Measurements from ENCODE around the gene RBMY1D. TPM values are rescaled to one million over a fixed set of nuclear protein-coding genes. Genes with fewer than 3 reads are reported as not detected.

The RBMY1D gene
- total and polyA plus RNA-seq, 2 experiments from 2014 or later = not detected

- Mint-ChIP-seq H3K9me3 (peaks cover 91% of the 10 kb centered on the region), H3K4me1 (no peaks in the 10 kb centered on the region), H3K4me3 (no peak overlapping the region), H3K27me3 (ENCODE audit: insufficient read depth, low read depth, poor library complexity) (no peaks in the 10 kb centered on the region), H3K27ac (no peak overlapping the region), H3K36me3 (ENCODE audit: low read depth) (peaks cover 7% of the 10 kb centered on the region; the same call in 2 of the 3 replicates)
- no peaks in the 10 kb centered on the region for H3K4me1 ChIP-seq (ENCODE audit: insufficient read depth)
- H4K20me1 ChIP-seq (replicated peaks; ENCODE audit: insufficient read depth) = no peaks in the 10 kb centered on the region
- TF ChIP-seq ETS1 (IDR thresholded peaks at IDR 0.05) (no peak), POLR2AphosphoS5 (IDR thresholded peaks at IDR 0.05; ENCODE audit: low read depth) (no peak), ZNF114 (CRISPR knock-in tag; IDR thresholded peaks at IDR 0.05) (no peak), NANOG (IDR thresholded peaks at IDR 0.05; ENCODE audit: borderline replicate concordance) (no peak), ZNF462 (CRISPR knock-in tag; IDR thresholded peaks at IDR 0.05) (no peak), CTCF (conservative IDR thresholded peaks at IDR 0.05; ENCODE audit: low read depth in 2 of 2) (no peak), CREB1 (CRISPR knock-in tag; IDR thresholded peaks at IDR 0.05; ENCODE audit: low read depth) (no peak), ZNF331 (CRISPR knock-in tag; IDR thresholded peaks at IDR 0.05; ENCODE audit: low read depth) (no peak), EZH2 (IDR thresholded peaks at IDR 0.05; ENCODE audit: low read depth, unreplicated experiment) (no peak), EZH2phosphoT487 (IDR thresholded peaks at IDR 0.05; ENCODE audit: unreplicated experiment) (no peak), STAT1 (IDR thresholded peaks at IDR 0.05; ENCODE audit: unreplicated experiment) (no peak), JUNB (IDR thresholded peaks at IDR 0.05; ENCODE audit: unreplicated experiment) (no peak), REST (IDR thresholded peaks at IDR 0.05; ENCODE audit: unreplicated experiment) (no peak)
- ATAC-seq (no peak), DNase-seq (ENCODE audit: low spot score) (no peak)
- no peaks in the 10 kb centered on the region for H3K9me2 ChIP-seq (ENCODE audit: insufficient read depth)
- H3K36me3 ChIP-seq (ENCODE audit: insufficient read depth) = no peaks in the 10 kb centered on the region
- no peak overlapping the region for H2AFZ ChIP-seq
- no peak overlapping the region for H3K4me2 ChIP-seq
- no peak overlapping the region for H3K27ac ChIP-seq (ENCODE audit: low read depth)
- no peaks in the 10 kb centered on the region for H3F3A ChIP-seq (replicated peaks; ENCODE audit: low read depth)
- H3K79me2 ChIP-seq (replicated peaks; ENCODE audit: insufficient read depth) = no peaks in the 10 kb centered on the region
- no peak overlapping the region for H3K4me3 ChIP-seq
- no peaks in the 10 kb centered on the region for H3K27me3 ChIP-seq (ENCODE audit: insufficient read depth)
Observed at GRCh38 chrY:21839489-21839888, 54.8 kb downstream of the RBMY1D start.
